HepG2 (cell line): ENCODE results near the gene THRAP3. TPM values are rescaled to one million over a fixed set of nuclear protein-coding genes. Genes with fewer than 3 reads are reported as not detected.

ENCODE experiments used
- AKNA ChIP-seq: sonication (generic); formaldehyde crosslinking; IDR thresholded peaks from 2 replicates; pipeline ENCODE4 v1.4.0; 2020; ENCODE audit warnings: missing genetic modification reagents, borderline replicate concordance
- ARHGAP35 ChIP-seq: sonication (generic); formaldehyde crosslinking; IDR thresholded peaks from 2 replicates; pipeline ENCODE4 v1.9.0; 2022; ENCODE audit warnings: mild to moderate bottlenecking, inconsistent platforms, moderate library complexity, missing genetic modification reagents, borderline replicate concordance
- HNRNPLL ChIP-seq: fragments of 200-400 bp; formaldehyde crosslinking; IDR thresholded peaks from 2 replicates; pipeline ENCODE4 v1.6.1; 2017; ENCODE audit warnings: mild to moderate bottlenecking, low read depth, low read length; ENCODE audit not compliant: poor library complexity, severe bottlenecking
- THAP11 ChIP-seq: IDR thresholded peaks from 2 replicates; pipeline ENCODE4 v1.6.1; 2016; ENCODE audit warnings: missing biosample characterization, missing genetic modification reagents
- ZHX1 ChIP-seq: sonication (generic); formaldehyde crosslinking; IDR thresholded peaks from 2 replicates; pipeline ENCODE4 v1.8.1; 2022; ENCODE audit warnings: low read depth, mild to moderate bottlenecking, missing genetic modification reagents
- ZNF407 ChIP-seq: sonication (generic); formaldehyde crosslinking; IDR thresholded peaks from one replicate; pipeline ENCODE4 v1.5.1; 2020; ENCODE audit warnings: mild to moderate bottlenecking, missing genetic modification reagents; ENCODE audit errors: not compliant biosample characterization
- ZNF558 ChIP-seq: sonication (generic); formaldehyde crosslinking; IDR thresholded peaks from 2 replicates; pipeline ENCODE4 v1.9.0; 2022; ENCODE audit warnings: mild to moderate bottlenecking, missing genetic modification reagents, borderline replicate concordance
- ZNF710 ChIP-seq: sonication (generic); formaldehyde crosslinking; IDR thresholded peaks from 2 replicates; pipeline ENCODE4 v1.5.0; 2020; ENCODE audit warnings: mild to moderate bottlenecking, missing genetic modification reagents, borderline replicate concordance
- ZNF781 ChIP-seq: sonication (generic); formaldehyde crosslinking; IDR thresholded peaks from 2 replicates; pipeline ENCODE4 v1.5.1; 2020; ENCODE audit warnings: borderline replicate concordance, mild to moderate bottlenecking, missing genetic modification reagents; ENCODE audit errors: not compliant biosample characterization
- polyA plus RNA-seq, 8 experiments: library from polyadenylated mRNA; depleted of rRNA in 3 of 8; stranded (reverse) in 7 of 8; unstranded in 1 of 8; fragments of >200 nt; fragmentation: Illumina TruSeq in 4 of 8; extraction: Trizol in 4 of 8; gene quantifications; 2 replicates each; pipeline versions ENCODE4 v1.2.1 to v1.2.3, GENCODE V29; 2011 to 2016; ENCODE audit warnings: low read depth in 4 of 8, missing spikeins in 1 of 8, mixed read lengths in 1 of 8; ENCODE audit not compliant: insufficient read depth in 1 of 8
- total RNA-seq, 5 experiments: library from RNA; depleted of rRNA; stranded (reverse); fragments of >200 nt; fragmentation: Illumina TruSeq; extraction: Trizol; gene quantifications; 2 replicates each; pipeline ENCODE4 v1.2.3, GENCODE V29; 2016; ENCODE audit warnings: low read depth in 1 of 5

Gene THRAP3
- total and polyA plus RNA-seq, 2 of the 13 experiments (the other 11 are each of a cell fraction or from before 2014, with no cell fraction given): 45.0 to 92.6 TPM

GRCh38 chr1:36306902-36307456, 82.7 kb downstream of the THRAP3 start (continued):
- no peak for TF ChIP-seq AKNA (CRISPR knock-in tag)
- no peak for TF ChIP-seq ARHGAP35 (CRISPR knock-in tag)
- TF ChIP-seq ZNF781 (CRISPR knock-in tag): no peak
- no peak for TF ChIP-seq ZNF558 (CRISPR knock-in tag)
- no peak for TF ChIP-seq ZNF710 (CRISPR knock-in tag)
- TF ChIP-seq THAP11: peak; percentile 44; the same call in 1 of the 2 replicates
- no peak for TF ChIP-seq ZNF407 (CRISPR knock-in tag)
- peak; percentile 92 for TF ChIP-seq HNRNPLL
- no peak for TF ChIP-seq ZHX1 (CRISPR knock-in tag)
